Measurements from ENCODE around the gene MORC4.
"Not testable (repeated sequence)": the region's sequence is repeated elsewhere in the genome, so short reads cannot be mapped to it uniquely, and the experiment has no call there.

MORC4 gene

DNA sequence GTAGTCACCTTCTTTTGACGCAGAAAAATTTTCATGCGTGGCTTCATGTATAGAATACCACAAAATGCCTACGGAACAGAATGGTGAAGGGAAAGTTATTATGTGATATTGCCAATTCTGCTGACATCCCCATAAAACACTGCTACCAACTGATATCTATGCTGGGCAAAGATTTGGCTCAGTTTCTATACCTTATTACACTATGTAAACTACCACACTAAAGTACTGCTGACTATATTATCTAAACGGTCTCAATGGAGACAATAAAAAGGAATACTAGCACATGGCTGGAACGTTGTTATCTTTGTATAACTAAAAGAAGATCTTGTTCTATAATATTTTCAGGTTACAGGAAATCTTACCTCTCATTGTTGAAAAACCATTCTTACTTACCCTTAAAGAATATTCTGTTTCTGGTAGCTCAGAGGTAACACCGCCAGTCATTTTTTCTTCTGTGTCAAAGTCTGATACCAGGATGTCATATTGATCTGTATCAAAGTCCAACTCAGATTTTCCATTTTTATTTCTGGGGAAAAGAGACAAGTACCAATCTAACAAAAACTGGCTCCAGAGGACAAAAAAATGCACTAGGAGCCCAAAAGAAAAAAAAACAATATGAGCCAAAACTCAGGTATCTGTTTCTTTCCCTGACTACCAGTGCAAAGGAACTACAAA, 18.9 kb downstream of the MORC4 start:
- Histone ChIP-seq H3K27me3 (peaks cover 81% of the 10 kb centered on the region), H3K27ac (no peak overlapping the region), H3K4me2 (no peak overlapping the region), H3K9ac (no peak overlapping the region), H3K9me3 (no peaks in the 10 kb centered on the region), H4K20me1 (no peaks in the 10 kb centered on the region), H3K36me3 (no peaks in the 10 kb centered on the region), H3K4me1 (no peaks in the 10 kb centered on the region), H3K4me3 (no peak overlapping the region)
- TF ChIP-seq Cebpa-rat (IDR thresholded peaks at IDR 0.05) = no peak

- Histone ChIP-seq H3K27ac (no peak overlapping the region), H3K27me3 (peaks cover 76% of the 10 kb centered on the region), H3K4me2 (no peak overlapping the region), H3K36me3 (no peaks in the 10 kb centered on the region), H3K9me3 (no peaks in the 10 kb centered on the region), H3K4me1 (no peaks in the 10 kb centered on the region), H4K20me1 (no peaks in the 10 kb centered on the region), H3K9ac (no peak overlapping the region), H3K4me3 (no peak overlapping the region)
- TF ChIP-seq Cebpa-rat (IDR thresholded peaks at IDR 0.05) = no peak
These were observed 23.6 kb downstream of the MORC4 start for GRCh38 chrX:106976416-106976815.

GRCh38 chrX:106973433-106974149, 26.4 kb downstream of the MORC4 start:
- Histone ChIP-seq H3K27me3 (peaks cover 67% of the 10 kb centered on the region), H3K4me2 (no peak overlapping the region)

DNA sequence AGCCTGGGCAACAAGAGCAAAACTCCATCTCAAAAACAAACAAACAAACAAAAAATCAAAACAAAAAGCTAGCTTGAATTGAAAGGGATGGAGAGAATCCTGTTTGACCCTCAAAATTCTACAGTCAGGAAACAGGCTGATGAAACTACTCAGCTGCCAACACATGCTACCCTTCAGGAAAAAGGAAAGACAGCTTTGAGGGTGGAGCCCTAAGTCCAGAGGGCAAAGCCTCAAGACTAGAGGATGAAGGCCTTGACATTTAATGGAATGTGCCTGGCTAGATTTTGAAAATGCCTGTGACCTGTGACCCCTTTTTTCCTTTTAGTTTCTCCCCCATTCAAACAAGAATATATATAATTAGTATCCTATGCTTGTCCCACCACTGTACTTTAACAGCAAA, 27.1 kb downstream of the MORC4 start:
- H3K36me3 ChIP-seq = no peaks in the 10 kb centered on the region
- H3K4me2 ChIP-seq = no peak overlapping the region

More at GRCh38 chrX:106973433-106974149, 26.4 kb downstream of the MORC4 start:
- Histone ChIP-seq H3K9ac (no peak overlapping the region), H3K4me3 (no peak overlapping the region), H3K9me3 (no peaks in the 10 kb centered on the region), H4K20me1 (no peaks in the 10 kb centered on the region), H3K36me3 (no peaks in the 10 kb centered on the region), H3K4me1 (no peaks in the 10 kb centered on the region), H3K27ac (no peak overlapping the region)
- no peak for TF ChIP-seq Cebpa-rat (IDR thresholded peaks at IDR 0.05)

DNA sequence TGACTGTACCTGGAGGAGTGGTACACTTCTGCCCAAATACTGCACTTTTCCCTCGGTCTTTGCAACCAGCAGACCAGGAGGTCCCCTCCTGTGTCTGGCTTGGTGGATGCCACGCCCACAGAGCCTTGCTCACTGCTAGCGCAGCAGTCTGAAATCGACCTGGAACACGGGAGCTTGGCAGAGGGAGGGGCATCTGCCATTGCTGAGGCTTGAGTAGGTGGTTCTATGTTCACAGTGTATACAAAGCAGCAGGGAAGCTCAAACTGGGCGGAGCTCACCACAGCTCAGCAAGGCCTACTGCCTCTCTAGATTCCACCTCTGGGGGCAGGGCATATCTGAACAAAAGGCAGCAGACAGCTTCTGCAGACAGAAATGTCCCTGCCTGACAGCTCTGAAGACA, 33.5 kb downstream of the MORC4 start:
- not testable (repeated sequence) for H3K4me3 ChIP-seq, H3K9ac ChIP-seq, H4K20me1 ChIP-seq, H3K4me1 ChIP-seq, H3K36me3 ChIP-seq, H3K27ac ChIP-seq, H3K4me2 ChIP-seq
- H3K9me3 ChIP-seq = peaks cover 16% of the 10 kb centered on the region; the same call in 1 of the 2 replicates
- H3K27me3 ChIP-seq = peaks cover 76% of the 10 kb centered on the region

More for the DNA sequence above, 27.1 kb downstream of the MORC4 start:
- Histone ChIP-seq H3K27ac (no peak overlapping the region), H4K20me1 (no peaks in the 10 kb centered on the region), H3K27me3 (peaks cover 69% of the 10 kb centered on the region), H3K4me1 (no peaks in the 10 kb centered on the region), H3K9me3 (no peaks in the 10 kb centered on the region), H3K9ac (no peak overlapping the region), H3K4me3 (no peak overlapping the region)
- no peak for TF ChIP-seq Cebpa-rat (IDR thresholded peaks at IDR 0.05)

DNA sequence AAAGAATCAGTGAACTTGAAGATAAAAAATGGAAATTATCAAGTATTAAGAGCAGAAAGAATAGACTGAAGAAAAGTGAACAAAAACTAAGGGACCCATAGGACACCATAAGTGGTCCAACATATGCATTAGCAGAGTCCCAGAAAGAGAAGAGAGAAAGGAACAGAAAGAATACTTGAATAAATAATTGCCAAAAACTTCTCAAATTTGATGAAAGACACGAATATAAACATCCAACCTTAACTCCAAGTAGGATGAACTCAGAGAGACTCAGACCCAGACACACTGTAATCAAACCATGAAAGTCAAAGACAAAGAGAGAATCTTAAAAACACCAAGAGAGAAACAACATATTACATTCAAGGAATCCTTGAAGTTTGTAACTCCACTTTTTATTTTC, 35.7 kb downstream of the MORC4 start:
- Histone ChIP-seq H3K4me3 (no peak overlapping the region), H3K36me3 (peaks cover 6% of the 10 kb centered on the region), H3K4me1 (no peaks in the 10 kb centered on the region), H3K4me2 (no peak overlapping the region), H3K9ac (no peak overlapping the region), H3K9me3 (peaks cover 20% of the 10 kb centered on the region; the same call in 1 of the 2 replicates), H3K27me3 (peaks cover 89% of the 10 kb centered on the region), H3K27ac (no peak overlapping the region), H4K20me1 (no peaks in the 10 kb centered on the region)
- TF ChIP-seq Cebpa-rat (IDR thresholded peaks at IDR 0.05) = no peak

- Histone ChIP-seq H3K27ac (no peak overlapping the region), H3K4me2 (no peak overlapping the region), H3K4me1 (no peaks in the 10 kb centered on the region), H3K36me3 (peaks cover 6% of the 10 kb centered on the region), H4K20me1 (peaks cover 6% of the 10 kb centered on the region; the same call in 1 of the 2 replicates), H3K9ac (no peak overlapping the region), H3K4me3 (no peak overlapping the region), H3K27me3 (peaks cover 87% of the 10 kb centered on the region), H3K9me3 (peaks cover 20% of the 10 kb centered on the region; the same call in 1 of the 2 replicates)
- no peak for TF ChIP-seq Cebpa-rat (IDR thresholded peaks at IDR 0.05)
These were observed 36.9 kb downstream of the MORC4 start for GRCh38 chrX:106963111-106963510.

DNA sequence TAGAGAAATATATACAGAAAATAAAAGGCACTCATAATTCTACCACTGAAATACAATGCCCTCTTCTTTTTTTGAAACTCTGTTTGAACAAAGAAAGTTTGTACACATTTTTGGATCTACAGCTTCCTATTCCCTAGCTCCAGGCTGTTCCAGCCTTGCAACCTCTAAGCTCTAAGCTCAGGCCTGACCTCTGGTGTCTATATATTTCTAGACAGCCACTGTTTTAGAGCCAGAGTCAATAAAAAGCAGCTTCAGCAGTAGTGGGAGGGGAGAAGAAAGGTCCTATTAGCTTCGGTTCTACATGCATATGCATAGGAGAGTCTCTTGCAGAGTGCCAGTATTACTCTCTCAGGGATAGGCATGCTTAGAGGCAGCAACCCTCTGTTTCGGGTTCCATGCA, 40.1 kb downstream of the MORC4 start:
- Histone ChIP-seq H3K4me1 (no peaks in the 10 kb centered on the region), H3K9me3 (peaks cover 20% of the 10 kb centered on the region; the same call in 1 of the 2 replicates), H3K36me3 (peaks cover 6% of the 10 kb centered on the region), H3K4me3 (no peak overlapping the region), H3K27ac (no peak overlapping the region), H3K27me3 (peaks cover 95% of the 10 kb centered on the region), H3K9ac (no peak overlapping the region), H3K4me2 (no peak overlapping the region), H4K20me1 (peaks cover 18% of the 10 kb centered on the region; the same call in 1 of the 2 replicates)
- TF ChIP-seq Cebpa-rat (IDR thresholded peaks at IDR 0.05) = no peak

GRCh38 chrX:106957856-106958255, 42.2 kb downstream of the MORC4 start:
- H3K9ac ChIP-seq = no peak overlapping the region
- H3K9me3 ChIP-seq = 0 out of 2 replicates have a peak, but pooled peaks cover 7% of the 10 kb centered on the region
- H3K4me2 ChIP-seq = no peak overlapping the region
- peaks cover 87% of the 10 kb centered on the region for H3K27me3 ChIP-seq
- H3K4me3 ChIP-seq = no peak overlapping the region
- no peak for TF ChIP-seq Cebpa-rat (IDR thresholded peaks at IDR 0.05)
- H3K4me1 ChIP-seq = no peaks in the 10 kb centered on the region
- no peak overlapping the region for H3K27ac ChIP-seq
- H4K20me1 ChIP-seq = peaks cover 18% of the 10 kb centered on the region; the same call in 1 of the 2 replicates
- peaks cover 6% of the 10 kb centered on the region for H3K36me3 ChIP-seq

Measured in BLaER1 (cell line).